HEK293 (cell line): Measurements from ENCODE around the gene BCL11A.

ENCODE experiments used
- CTCF ChIA-PET: fragments of 350-600 bp; formaldehyde crosslinking; extraction: SDS; loops from one replicate; lab custom pipeline; 2021; ENCODE audit warnings: antibody characterized with exemption; lab: Yijun Ruan, JAX
- POLR2A ChIA-PET: fragments of 300-600 bp; formaldehyde crosslinking; extraction: SDS; loops from one replicate; lab custom pipeline; 2020; ENCODE audit warnings: antibody characterized with exemption, inconsistent platforms; lab: Yijun Ruan, JAX
- H3K27ac ChIP-seq: fragments of 200-500 bp; sonication (Bioruptor generic); 2 replicates; pipeline ENCODE4 v1.5.1; 2014; ENCODE audit warnings: low read depth, low read length, control low read depth, inconsistent platforms; ENCODE audit errors: extremely low read depth
- H3K36me3 ChIP-seq, 2 experiments: fragments of 200-500 bp in 1 of 2; sonication (Bioruptor generic) in 1 of 2; 1 replicate in 1 of 2; 2 replicates in 1 of 2; pipeline ENCODE4 v1.5.1; 2014 to 2017; ENCODE audit warnings: inconsistent platforms in 2 of 2, low read length in 2 of 2; ENCODE audit not compliant: control insufficient read depth in 2 of 2, insufficient read depth in 1 of 2
- H3K4me1 ChIP-seq: fragments of 200-500 bp; sonication (Bioruptor generic); 2 replicates; pipeline ENCODE4 v1.5.1; 2014; ENCODE audit warnings: mild to moderate bottlenecking, low read length, inconsistent platforms; ENCODE audit not compliant: control insufficient read depth, insufficient read depth
- H3K4me3 ChIP-seq: 2 replicates; pipeline ENCODE4 v1.5.1; 2011; ENCODE audit warnings: low read depth, mild to moderate bottlenecking, control low read depth, low read length, moderate library complexity
- H3K9me3 ChIP-seq: fragments of 200-500 bp; sonication (Bioruptor generic); 2 replicates; pipeline ENCODE4 v1.5.1; 2014; ENCODE audit warnings: low read depth, low read length, inconsistent platforms; ENCODE audit not compliant: control insufficient read depth, insufficient read depth
- FEZF1 ChIP-seq: fragments of 450-650 bp; formaldehyde crosslinking; IDR thresholded peaks from 2 replicates; pipeline ENCODE4 v1.5.1; 2016; ENCODE audit warnings: missing biosample characterization, missing genetic modification characterization
- GLI2 ChIP-seq: fragments of 450-650 bp; formaldehyde crosslinking; IDR thresholded peaks from 2 replicates; pipeline ENCODE4; 2017; ENCODE audit warnings: missing biosample characterization, missing genetic modification characterization, low read depth, borderline replicate concordance
- GLIS1 ChIP-seq: fragments of 450-650 bp; formaldehyde crosslinking; IDR thresholded peaks from 2 replicates; pipeline ENCODE4 v1.5.1; 2016; ENCODE audit warnings: missing biosample characterization, missing genetic modification characterization
- KLF7 ChIP-seq: fragments of 450-650 bp; formaldehyde crosslinking; IDR thresholded peaks from 2 replicates; pipeline ENCODE4 v1.5.1; 2016; ENCODE audit warnings: missing biosample characterization, missing genetic modification characterization, borderline replicate concordance
- SCRT2 ChIP-seq: fragments of 450-650 bp; formaldehyde crosslinking; IDR thresholded peaks from 2 replicates; pipeline ENCODE4 v1.5.1; 2016; ENCODE audit warnings: missing biosample characterization, missing genetic modification characterization
- TRIM28 ChIP-seq: IDR thresholded peaks from 2 replicates; pipeline ENCODE4 v1.6.1; 2011; ENCODE audit warnings: low read length, control low read depth, borderline replicate concordance
- WT1 ChIP-seq: fragments of 450-650 bp; formaldehyde crosslinking; IDR thresholded peaks from 2 replicates; pipeline ENCODE4 v1.5.1; 2016; ENCODE audit warnings: missing biosample characterization, missing genetic modification characterization
- ZBTB20 ChIP-seq: fragments of 450-650 bp; formaldehyde crosslinking; IDR thresholded peaks from 2 replicates; pipeline ENCODE4 v1.5.1; 2016; ENCODE audit warnings: missing biosample characterization, missing genetic modification characterization
- ZIC2 ChIP-seq: fragments of 450-650 bp; formaldehyde crosslinking; IDR thresholded peaks from 2 replicates; pipeline ENCODE4 v1.5.1; 2016; ENCODE audit warnings: missing biosample characterization, missing genetic modification characterization
- ZNF10 ChIP-seq: fragments of 450-650 bp; formaldehyde crosslinking; IDR thresholded peaks from 2 replicates; pipeline ENCODE4 v1.5.1; 2017; ENCODE audit warnings: missing biosample characterization, missing genetic modification characterization
- ZNF112 ChIP-seq: fragments of 450-650 bp; formaldehyde crosslinking; IDR thresholded peaks from 2 replicates; pipeline ENCODE4 v1.5.0; 2017; ENCODE audit warnings: missing biosample characterization, missing genetic modification characterization
- ZNF174 ChIP-seq: fragments of 450-650 bp; formaldehyde crosslinking; IDR thresholded peaks from 2 replicates; pipeline ENCODE4 v1.5.0; 2017; ENCODE audit warnings: missing biosample characterization, mild to moderate bottlenecking, missing genetic modification characterization
- ZNF175 ChIP-seq: fragments of 450-650 bp; formaldehyde crosslinking; IDR thresholded peaks from 2 replicates; pipeline ENCODE4 v1.5.1; 2016; ENCODE audit warnings: missing biosample characterization, missing genetic modification characterization
- ZNF292 ChIP-seq: fragments of 450-650 bp; formaldehyde crosslinking; IDR thresholded peaks from 2 replicates; pipeline ENCODE4 v1.5.1; 2016; ENCODE audit warnings: low read depth, missing biosample characterization, missing genetic modification characterization, borderline replicate concordance
- ZNF341 ChIP-seq: fragments of 450-650 bp; formaldehyde crosslinking; IDR thresholded peaks from 2 replicates; pipeline ENCODE4; 2016; ENCODE audit warnings: low read depth, missing biosample characterization, missing genetic modification characterization
- ZNF391 ChIP-seq: fragments of 450-650 bp; formaldehyde crosslinking; IDR thresholded peaks from 2 replicates; pipeline ENCODE4 v1.5.1; 2016; ENCODE audit warnings: low read depth, missing biosample characterization, missing genetic modification characterization, borderline replicate concordance
- ZNF529 ChIP-seq: fragments of 450-650 bp; formaldehyde crosslinking; IDR thresholded peaks from 2 replicates; pipeline ENCODE4 v1.5.1; 2017; ENCODE audit warnings: missing genetic modification characterization, missing biosample characterization; ENCODE audit not compliant: insufficient replicate concordance
- ZNF544 ChIP-seq: fragments of 450-650 bp; formaldehyde crosslinking; IDR thresholded peaks from 2 replicates; pipeline ENCODE4 v1.5.0; 2017; ENCODE audit warnings: missing biosample characterization, missing genetic modification characterization
- ZNF626 ChIP-seq: fragments of 450-650 bp; sonication (Bioruptor Pico); formaldehyde crosslinking; IDR thresholded peaks from 2 replicates; pipeline ENCODE4 v1.5.1; 2018; ENCODE audit warnings: missing biosample characterization, missing genetic modification characterization, inconsistent platforms
- ZNF654 ChIP-seq: fragments of 450-650 bp; formaldehyde crosslinking; IDR thresholded peaks from 2 replicates; pipeline ENCODE4 v1.5.1; 2016; ENCODE audit warnings: low read depth, missing biosample characterization, missing genetic modification characterization
- ZNF843 ChIP-seq: fragments of 450-650 bp; formaldehyde crosslinking; IDR thresholded peaks from 2 replicates; pipeline ENCODE4 v1.5.1; 2016; ENCODE audit warnings: missing biosample characterization, missing genetic modification characterization
- TF ChIP-seq, protein P1 (sequence below): fragments of 450-650 bp; formaldehyde crosslinking; IDR thresholded peaks from 2 replicates; pipeline ENCODE4 v1.5.1; 2016; ENCODE audit warnings: missing biosample characterization, missing genetic modification characterization
- TF ChIP-seq, protein P2 (sequence below): fragments of 450-650 bp; formaldehyde crosslinking; IDR thresholded peaks from 2 replicates; pipeline ENCODE4 v1.5.1; 2016; ENCODE audit warnings: missing biosample characterization, missing genetic modification characterization
- TF ChIP-seq, protein P3 (sequence below): fragments of 450-650 bp; formaldehyde crosslinking; IDR thresholded peaks from 2 replicates; pipeline ENCODE4 v1.5.1; 2016; ENCODE audit warnings: missing biosample characterization, missing genetic modification characterization
- TF ChIP-seq, protein P4 (sequence below): fragments of 450-650 bp; formaldehyde crosslinking; IDR thresholded peaks from 2 replicates; pipeline ENCODE4 v1.5.1; 2017; ENCODE audit warnings: missing biosample characterization, missing genetic modification characterization

Gene BCL11A

DNA sequence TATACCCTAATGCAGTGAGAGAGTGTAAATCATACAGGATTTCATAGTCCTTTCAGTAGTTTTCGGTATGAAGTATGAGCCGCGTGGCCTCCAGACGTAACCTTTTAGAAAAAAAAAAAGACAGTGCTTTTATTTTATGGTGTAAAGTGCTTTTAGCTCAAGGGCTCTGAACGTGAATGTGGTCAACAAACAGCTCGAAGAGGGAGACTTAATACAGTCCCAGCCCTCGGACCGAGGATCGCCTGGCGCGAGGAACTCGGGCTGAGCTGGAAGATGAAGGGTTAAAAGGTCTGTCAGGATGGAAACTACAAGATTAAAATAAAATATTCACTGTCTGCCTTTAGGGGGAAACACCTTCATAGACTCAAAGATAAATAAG lies 4.0 kb upstream of the BCL11A start:
- no peaks in the 10 kb centered on the region for H3K36me3 ChIP-seq
- TF ChIP-seq, protein P1, sequence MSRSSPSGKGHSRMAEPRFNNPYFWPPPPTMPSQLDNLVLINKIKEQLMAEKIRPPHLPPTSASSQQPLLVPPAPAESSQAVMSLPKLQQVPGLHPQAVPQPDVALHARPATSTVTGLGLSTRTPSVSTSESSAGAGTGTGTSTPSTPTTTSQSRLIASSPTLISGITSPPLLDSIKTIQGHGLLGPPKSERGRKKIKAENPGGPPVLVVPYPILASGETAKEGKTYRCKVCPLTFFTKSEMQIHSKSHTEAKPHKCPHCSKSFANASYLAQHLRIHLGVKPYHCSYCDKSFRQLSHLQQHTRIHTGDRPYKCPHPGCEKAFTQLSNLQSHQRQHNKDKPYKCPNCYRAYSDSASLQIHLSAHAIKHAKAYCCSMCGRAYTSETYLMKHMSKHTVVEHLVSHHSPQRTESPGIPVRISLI (tag by site-specific recombination), result 0 out of 2 replicates have a peak, but pooled peaks have one; percentile 14
- TF ChIP-seq ZNF10 (tag by site-specific recombination) (no peak), FEZF1 (tag by site-specific recombination) (peak; percentile 55; the same call in 1 of the 2 replicates)
- H3K27ac ChIP-seq, result peak overlapping the region; percentile 75
- H3K4me1 ChIP-seq, result peaks cover 23% of the 10 kb centered on the region; the same call in 1 of the 2 replicates
- ChIA-PET CTCF (interaction anchor here (0.7 to 3.3 kb wide), 5 partner anchors 8 to 709 kb away, joined by 3 to 16 read pairs (median 5); no protein-coding TSS in a partner anchor), POLR2A (no interaction called here)
- no peaks in the 10 kb centered on the region for H3K9me3 ChIP-seq
- H3K4me3 ChIP-seq, result peak overlapping the region; percentile 77

DNA sequence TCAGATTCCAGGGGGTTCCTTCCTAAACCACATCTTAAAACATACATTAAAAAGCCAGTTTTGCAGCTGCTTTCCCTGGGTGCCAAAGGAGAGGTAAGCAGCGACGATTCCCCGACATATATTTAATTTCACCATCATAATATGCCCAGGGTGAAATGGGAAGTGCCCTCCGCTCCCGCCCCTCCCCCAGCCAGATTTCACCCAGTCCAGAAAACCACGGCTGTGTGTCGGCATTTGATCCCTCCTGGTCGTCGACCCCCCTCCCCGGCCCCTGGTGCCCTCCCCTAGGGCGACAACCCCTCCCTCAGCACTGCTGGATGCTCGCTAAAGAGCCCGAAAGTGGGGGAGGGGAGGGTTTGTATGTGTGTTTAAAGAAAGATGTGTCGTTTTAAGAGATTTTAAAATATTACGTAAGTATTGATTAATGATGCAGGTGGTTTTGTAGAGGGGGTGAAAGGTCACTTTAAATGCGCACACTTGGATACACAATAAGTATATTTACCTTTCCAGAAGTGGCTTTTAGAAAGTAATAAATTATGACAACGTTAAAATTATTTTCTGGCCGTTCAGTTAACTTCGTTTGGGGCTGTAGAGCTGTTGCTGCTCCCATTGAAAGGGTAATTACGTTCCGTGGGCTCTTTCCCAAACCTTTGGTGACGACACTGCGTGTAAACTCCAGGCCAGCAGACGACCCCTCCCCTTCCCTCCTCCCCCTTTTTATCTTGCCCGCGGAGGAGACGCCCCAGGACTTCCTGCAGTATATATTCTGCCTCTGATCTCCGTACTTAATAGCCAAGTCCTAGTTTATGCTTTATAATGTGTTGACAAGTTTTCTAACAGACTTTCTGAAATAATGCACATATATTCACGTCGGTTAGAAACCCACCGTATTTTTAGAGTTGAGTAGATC lies 3.4 kb upstream of the BCL11A start:
- ChIA-PET POLR2A (no interaction called here), CTCF (interaction anchor here (0.5 to 3.3 kb wide), 5 partner anchors 9 to 734 kb away, joined by 3 to 16 read pairs (median 7); no protein-coding TSS in a partner anchor)
- Histone ChIP-seq H3K9me3 (no peaks in the 10 kb centered on the region), H3K4me3 (peak overlapping the region; percentile 77), H3K27ac (peak overlapping the region; percentile 75), H3K4me1 (peaks cover 22% of the 10 kb centered on the region; the same call in 1 of the 2 replicates), H3K36me3 (no peaks in the 10 kb centered on the region)
- TF ChIP-seq KLF7 (tag by site-specific recombination) (peak; percentile 66), TRIM28 (no peak), GLIS1 (tag by site-specific recombination) (peak; percentile 85), SCRT2 (tag by site-specific recombination) (peak; percentile 71), ZNF175 (tag by site-specific recombination) (no peak), ZNF174 (no peak), GLI2 (tag by site-specific recombination) (no peak), ZNF341 (tag by site-specific recombination) (0 out of 2 replicates have a peak, but pooled peaks have one; percentile 9), ZIC2 (tag by site-specific recombination) (peak; percentile 74), ZNF544 (tag by site-specific recombination) (no peak), ZNF112 (no peak), ZNF843 (no peak; the same call in 1 of the 2 replicates), ZNF626 (tag by site-specific recombination) (no peak), ZBTB20 (no peak), ZNF529 (no peak), WT1 (tag by site-specific recombination) (peak; percentile 77), ZNF391 (tag by site-specific recombination) (peak; percentile 38; the same call in 1 of the 2 replicates), ZNF292 (tag by site-specific recombination) (no peak), ZNF654 (tag by site-specific recombination) (0 out of 2 replicates have a peak, but pooled peaks have one; percentile 4)
- TF ChIP-seq, protein P2, sequence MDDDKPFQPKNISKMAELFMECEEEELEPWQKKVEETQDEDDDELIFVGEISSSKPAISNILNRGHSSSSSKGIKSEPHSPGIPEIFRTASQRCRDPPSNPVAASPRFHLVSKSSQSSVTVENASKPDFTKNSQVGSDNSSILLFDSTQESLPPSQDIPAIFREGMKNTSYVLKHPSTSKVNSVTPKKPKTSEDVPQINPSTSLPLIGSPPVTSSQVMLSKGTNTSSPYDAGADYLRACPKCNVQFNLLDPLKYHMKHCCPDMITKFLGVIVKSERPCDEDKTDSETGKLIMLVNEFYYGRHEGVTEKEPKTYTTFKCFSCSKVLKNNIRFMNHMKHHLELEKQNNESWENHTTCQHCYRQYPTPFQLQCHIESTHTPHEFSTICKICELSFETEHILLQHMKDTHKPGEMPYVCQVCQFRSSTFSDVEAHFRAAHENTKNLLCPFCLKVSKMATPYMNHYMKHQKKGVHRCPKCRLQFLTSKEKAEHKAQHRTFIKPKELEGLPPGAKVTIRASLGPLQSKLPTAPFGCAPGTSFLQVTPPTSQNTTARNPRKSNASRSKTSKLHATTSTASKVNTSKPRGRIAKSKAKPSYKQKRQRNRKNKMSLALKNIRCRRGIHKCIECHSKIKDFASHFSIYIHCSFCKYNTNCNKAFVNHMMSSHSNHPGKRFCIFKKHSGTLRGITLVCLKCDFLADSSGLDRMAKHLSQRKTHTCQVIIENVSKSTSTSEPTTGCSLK (tag by site-specific recombination), result no peak
- TF ChIP-seq, protein P3, sequence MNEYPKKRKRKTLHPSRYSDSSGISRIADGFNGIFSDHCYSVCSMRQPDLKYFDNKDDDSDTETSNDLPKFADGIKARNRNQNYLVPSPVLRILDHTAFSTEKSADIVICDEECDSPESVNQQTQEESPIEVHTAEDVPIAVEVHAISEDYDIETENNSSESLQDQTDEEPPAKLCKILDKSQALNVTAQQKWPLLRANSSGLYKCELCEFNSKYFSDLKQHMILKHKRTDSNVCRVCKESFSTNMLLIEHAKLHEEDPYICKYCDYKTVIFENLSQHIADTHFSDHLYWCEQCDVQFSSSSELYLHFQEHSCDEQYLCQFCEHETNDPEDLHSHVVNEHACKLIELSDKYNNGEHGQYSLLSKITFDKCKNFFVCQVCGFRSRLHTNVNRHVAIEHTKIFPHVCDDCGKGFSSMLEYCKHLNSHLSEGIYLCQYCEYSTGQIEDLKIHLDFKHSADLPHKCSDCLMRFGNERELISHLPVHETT (tag by site-specific recombination), result peak; percentile 12; the same call in 1 of the 2 replicates
- TF ChIP-seq, protein P4, sequence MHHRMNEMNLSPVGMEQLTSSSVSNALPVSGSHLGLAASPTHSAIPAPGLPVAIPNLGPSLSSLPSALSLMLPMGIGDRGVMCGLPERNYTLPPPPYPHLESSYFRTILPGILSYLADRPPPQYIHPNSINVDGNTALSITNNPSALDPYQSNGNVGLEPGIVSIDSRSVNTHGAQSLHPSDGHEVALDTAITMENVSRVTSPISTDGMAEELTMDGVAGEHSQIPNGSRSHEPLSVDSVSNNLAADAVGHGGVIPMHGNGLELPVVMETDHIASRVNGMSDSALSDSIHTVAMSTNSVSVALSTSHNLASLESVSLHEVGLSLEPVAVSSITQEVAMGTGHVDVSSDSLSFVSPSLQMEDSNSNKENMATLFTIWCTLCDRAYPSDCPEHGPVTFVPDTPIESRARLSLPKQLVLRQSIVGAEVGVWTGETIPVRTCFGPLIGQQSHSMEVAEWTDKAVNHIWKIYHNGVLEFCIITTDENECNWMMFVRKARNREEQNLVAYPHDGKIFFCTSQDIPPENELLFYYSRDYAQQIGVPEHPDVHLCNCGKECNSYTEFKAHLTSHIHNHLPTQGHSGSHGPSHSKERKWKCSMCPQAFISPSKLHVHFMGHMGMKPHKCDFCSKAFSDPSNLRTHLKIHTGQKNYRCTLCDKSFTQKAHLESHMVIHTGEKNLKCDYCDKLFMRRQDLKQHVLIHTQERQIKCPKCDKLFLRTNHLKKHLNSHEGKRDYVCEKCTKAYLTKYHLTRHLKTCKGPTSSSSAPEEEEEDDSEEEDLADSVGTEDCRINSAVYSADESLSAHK, result 0 out of 2 replicates have a peak, but pooled peaks have one; percentile 14
